Mesenchymal stem cell (in vitro differentiated cells and primary cell): ENCODE data around the gene EPM2A.
"Not testable (repeated sequence)": the region's sequence is repeated elsewhere in the genome, so short reads cannot be mapped to it uniquely, and the experiment has no call there.

ENCODE experiments used
- DNase-seq: peaks from one replicate; pipeline ENCODE4 v3.0.0-alpha.2; 2013
- H2AFZ ChIP-seq: one replicate; pipeline ENCODE4 v1.6.1; 2013; ENCODE audit warnings: low read depth, mild to moderate bottlenecking, control low read depth, inconsistent platforms, low read length, moderate library complexity
- H2AK5ac ChIP-seq: 2 replicates; pipeline ENCODE4 v1.6.1; 2013; ENCODE audit warnings: low read length, moderate library complexity, mild to moderate bottlenecking, inconsistent platforms; ENCODE audit not compliant: severe bottlenecking
- H2BK120ac ChIP-seq: one replicate; pipeline ENCODE4 v1.6.1; 2013; ENCODE audit warnings: low read depth, mild to moderate bottlenecking, inconsistent platforms, low read length, moderate library complexity
- H2BK12ac ChIP-seq, 2 experiments: one replicate each; pipeline ENCODE4 v1.6.1; 2013; ENCODE audit warnings: inconsistent platforms in 2 of 2, low read length in 2 of 2, mild to moderate bottlenecking in 2 of 2, moderate library complexity in 2 of 2, control low read depth in 1 of 2
- H2BK15ac ChIP-seq: one replicate; pipeline ENCODE4 v1.6.1; 2013; ENCODE audit warnings: mild to moderate bottlenecking, low read depth, inconsistent platforms; ENCODE audit not compliant: poor library complexity, severe bottlenecking
- H2BK5ac ChIP-seq: 2 replicates; pipeline ENCODE4 v1.6.1; 2013; ENCODE audit warnings: low read depth, mild to moderate bottlenecking, low read length, control low read depth, inconsistent platforms; ENCODE audit not compliant: poor library complexity, severe bottlenecking
- H3K14ac ChIP-seq, 2 experiments: one replicate each; pipeline ENCODE4 v1.6.1; 2013; ENCODE audit warnings: inconsistent platforms in 2 of 2, low read length in 2 of 2, control low read depth in 1 of 2, mild to moderate bottlenecking in 1 of 2, moderate library complexity in 1 of 2
- H3K18ac ChIP-seq, 2 experiments: one replicate each; pipeline ENCODE4 v1.6.1; 2013; ENCODE audit warnings: inconsistent platforms in 2 of 2, low read length in 2 of 2, control low read depth in 1 of 2, low read depth in 1 of 2, mild to moderate bottlenecking in 1 of 2
- H3K23ac ChIP-seq, 2 experiments: one replicate each; pipeline ENCODE4 v1.6.1; 2013; ENCODE audit warnings: inconsistent platforms in 2 of 2, low read length in 2 of 2, mild to moderate bottlenecking in 2 of 2, moderate library complexity in 2 of 2, control low read depth in 1 of 2
- H3K27ac ChIP-seq: 2 replicates; pipeline ENCODE4 v1.5.1; 2013; ENCODE audit warnings: mild to moderate bottlenecking, moderate library complexity, low read length, control low read depth, inconsistent platforms; ENCODE audit not compliant: poor library complexity, severe bottlenecking
- H3K27me3 ChIP-seq, 2 experiments: 2 replicates each; pipeline versions ENCODE4 v1.6.1 to v1.7.0; 2013; ENCODE audit warnings: low read length in 2 of 2, mild to moderate bottlenecking in 2 of 2, moderate library complexity in 2 of 2, control low read depth in 1 of 2, inconsistent platforms in 1 of 2; ENCODE audit not compliant: control insufficient read depth in 1 of 2, insufficient read depth in 1 of 2
- H3K36me3 ChIP-seq, 2 experiments: 2 replicates each; pipeline versions ENCODE4 v1.6.1 to v1.7.0; 2013; ENCODE audit warnings: low read length in 2 of 2, control low read depth in 1 of 2, inconsistent platforms in 1 of 2, low read depth in 1 of 2, mild to moderate bottlenecking in 1 of 2; ENCODE audit not compliant: insufficient read depth in 2 of 2, control insufficient read depth in 1 of 2
- H3K4ac ChIP-seq, 2 experiments: one replicate each; pipeline ENCODE4 v1.6.1; 2013; ENCODE audit warnings: inconsistent platforms in 2 of 2, low read length in 2 of 2, mild to moderate bottlenecking in 2 of 2, moderate library complexity in 2 of 2, control low read depth in 1 of 2, low read depth in 1 of 2
- H3K4me1 ChIP-seq: 2 replicates; pipeline ENCODE4 v1.6.1; 2013; ENCODE audit warnings: low read depth, low read length, control low read depth; ENCODE audit not compliant: control insufficient read depth, insufficient read depth
- H3K4me2 ChIP-seq: 2 replicates; pipeline ENCODE4 v1.6.1; 2013; ENCODE audit warnings: low read length, mild to moderate bottlenecking, inconsistent platforms; ENCODE audit not compliant: poor library complexity, severe bottlenecking
- H3K4me3 ChIP-seq, 2 experiments: 2 replicates each; pipeline versions ENCODE4 v1.5.1 to v1.7.0; 2013; ENCODE audit warnings: low read length in 2 of 2, mild to moderate bottlenecking in 2 of 2, control low read depth in 1 of 2, low read depth in 1 of 2; ENCODE audit not compliant: insufficient read depth in 1 of 2
- H3K79me1 ChIP-seq: replicated peaks from 2 replicates; pipeline ENCODE4 v1.6.1; 2013; ENCODE audit warnings: mild to moderate bottlenecking, control low read depth, low read length, inconsistent platforms; ENCODE audit not compliant: poor library complexity, severe bottlenecking
- H3K9ac ChIP-seq: 2 replicates; pipeline ENCODE4 v1.7.0; 2013; ENCODE audit warnings: mild to moderate bottlenecking, low read length, moderate library complexity
- H3K9me3 ChIP-seq: 2 replicates; pipeline ENCODE4 v1.7.0; 2013; ENCODE audit warnings: mild to moderate bottlenecking, low read length; ENCODE audit not compliant: control insufficient read depth
- H4K8ac ChIP-seq: one replicate; pipeline ENCODE4 v1.6.1; 2013; ENCODE audit warnings: inconsistent platforms, mild to moderate bottlenecking, low read length, moderate library complexity
- H4K91ac ChIP-seq: one replicate; pipeline ENCODE4 v1.6.1; 2013; ENCODE audit warnings: mild to moderate bottlenecking, low read length, inconsistent platforms
- WGBS: methylation state at CpG from one replicate; pipeline ENCODE4 v1.1.7; 2013; ENCODE audit warnings: mixed read lengths; 5-methylcytosine and 5-hydroxymethylcytosine counted together

Gene EPM2A

DNA sequence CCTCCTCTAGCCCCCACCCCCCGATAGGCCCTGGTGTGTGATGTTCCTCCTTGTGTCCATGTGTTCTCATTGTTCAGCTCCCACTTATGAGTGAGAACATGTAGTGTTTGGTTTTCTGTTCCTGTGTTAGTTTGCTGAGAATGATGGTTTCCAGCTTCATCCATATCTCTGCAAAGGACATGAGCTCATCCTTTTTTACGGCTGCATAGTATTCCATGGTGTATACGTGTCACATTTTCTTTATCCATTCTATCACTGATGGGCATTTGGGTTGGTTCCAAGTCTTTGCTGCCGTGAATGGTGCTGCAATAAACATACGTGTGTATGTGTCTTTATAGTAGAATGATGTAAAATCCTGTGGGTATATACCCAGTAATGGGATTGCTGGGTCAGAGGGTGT, 4.4 kb upstream of the EPM2A start:
- H3K14ac ChIP-seq, H3K4me2 ChIP-seq, H3K9ac ChIP-seq, H3K36me3 ChIP-seq, H3K27me3 ChIP-seq, H2BK5ac ChIP-seq, H3K4ac ChIP-seq, H2AFZ ChIP-seq, H2BK15ac ChIP-seq, H3K79me1 ChIP-seq, H2BK120ac ChIP-seq, H2BK12ac ChIP-seq, DNase-seq, H3K9me3 ChIP-seq, H2AK5ac ChIP-seq, H3K27ac ChIP-seq, H3K4me3 ChIP-seq, H3K23ac ChIP-seq, H3K18ac ChIP-seq, H4K8ac ChIP-seq, H3K4me1 ChIP-seq, H4K91ac ChIP-seq: not testable (repeated sequence)
- 89% methylated on average over 2 of the region's 5 CpGs for WGBS

DNA sequence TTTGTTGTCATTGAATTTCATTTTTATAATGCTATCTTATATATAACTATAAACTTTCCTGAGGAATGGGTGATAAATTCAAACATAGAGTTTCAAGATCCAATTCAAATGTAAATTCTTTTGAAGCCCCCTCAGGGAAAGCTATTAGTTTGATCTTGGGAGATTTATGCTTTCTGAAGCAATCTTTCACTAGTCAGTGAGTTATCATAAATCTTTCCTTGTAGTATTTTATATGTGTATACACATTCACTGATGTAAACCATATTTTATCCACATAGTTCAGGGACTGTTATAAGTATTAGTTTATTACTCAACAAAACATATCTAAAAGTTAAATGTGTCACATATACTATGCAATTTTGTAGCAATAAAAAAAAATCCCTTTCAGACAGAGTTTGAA, 2.9 kb upstream of the EPM2A start:
- no peak overlapping the region for H3K4me2 ChIP-seq
- no peak overlapping the region for H3K18ac ChIP-seq
- H2BK12ac ChIP-seq, result no peak overlapping the region
- peaks cover 1% of the 10 kb centered on the region for H3K4me1 ChIP-seq
- H2AK5ac ChIP-seq, result no peak overlapping the region
- H3K27ac ChIP-seq, result no peak overlapping the region
- no peak overlapping the region for H4K91ac ChIP-seq
- no peaks in the 10 kb centered on the region for H3K36me3 ChIP-seq
- no peak overlapping the region for H3K9ac ChIP-seq
- DNase-seq, result no peak
- H3K4me3 ChIP-seq, result no peak overlapping the region
- H3K27me3 ChIP-seq, result no peaks in the 10 kb centered on the region
- H3K4ac ChIP-seq, result no peak overlapping the region
- H4K8ac ChIP-seq, result no peak overlapping the region
- H3K9me3 ChIP-seq, result no peaks in the 10 kb centered on the region
- H2BK15ac ChIP-seq, result no peak overlapping the region
- H2BK5ac ChIP-seq, result no peak overlapping the region
- no peak overlapping the region for H3K14ac ChIP-seq
- no peak overlapping the region for H2BK120ac ChIP-seq
- H3K79me1 ChIP-seq, result no peaks in the 10 kb centered on the region
- no peak overlapping the region for H2AFZ ChIP-seq
- H3K23ac ChIP-seq, result no peak overlapping the region

- Histone ChIP-seq H3K9ac (peak overlapping the region; percentile 98), H3K36me3 (no peaks in the 10 kb centered on the region), H3K9me3 (no peaks in the 10 kb centered on the region), H3K79me1 (no peaks in the 10 kb centered on the region), H2BK5ac (no peak overlapping the region), H3K4ac (no peak overlapping the region), H2AFZ (no peak overlapping the region), H3K4me1 (peaks cover 1% of the 10 kb centered on the region), H3K27me3 (no peaks in the 10 kb centered on the region), H4K8ac (no peak overlapping the region), H2BK15ac (no peak overlapping the region), H3K4me3 (peak overlapping the region in 1 of 2 experiments; percentile 86), H3K4me2 (no peak overlapping the region), H3K27ac (no peak overlapping the region), H4K91ac (no peak overlapping the region), H3K14ac (no peak overlapping the region), H2AK5ac (no peak overlapping the region), H3K23ac (no peak overlapping the region), H2BK12ac (no peak overlapping the region), H3K18ac (no peak overlapping the region), H2BK120ac (no peak overlapping the region)
- peak; percentile 83 for DNase-seq
- WGBS, result 59% methylated on average over 6 of the region's 7 CpGs
Observed at GRCh38 chr6:145736661-145737144, 1.4 kb upstream of the EPM2A start.

GRCh38 chr6:145734486-145735355, 599 bp downstream of the EPM2A start:
- peak overlapping the region; percentile 95 for H2BK5ac ChIP-seq
- H3K9me3 ChIP-seq, result no peaks in the 10 kb centered on the region
- peaks cover 4% of the 10 kb centered on the region for H3K79me1 ChIP-seq
- H3K4me1 ChIP-seq, result peaks cover 1% of the 10 kb centered on the region
- H3K4me3 ChIP-seq, result peak overlapping the region; percentile 84 to 86
- H4K91ac ChIP-seq, result peak overlapping the region; percentile 15
- peak overlapping the region; percentile 77 for H4K8ac ChIP-seq
- peak overlapping the region; percentile 95 for H2BK120ac ChIP-seq
- H3K18ac ChIP-seq, result peak overlapping the region; percentile 88 to 97
- peak overlapping the region; percentile 98 for H3K4me2 ChIP-seq
- no peaks in the 10 kb centered on the region for H3K27me3 ChIP-seq
- H3K23ac ChIP-seq, result no peak overlapping the region
- H3K27ac ChIP-seq, result peak overlapping the region; percentile 75
- H3K4ac ChIP-seq, result peak overlapping the region in 1 of 2 experiments; percentile 13
- no peaks in the 10 kb centered on the region for H3K36me3 ChIP-seq
- peak overlapping the region; percentile 76 for H2AFZ ChIP-seq
- WGBS, result under 1% methylated on average over 52 of the region's 74 CpGs
- no peak overlapping the region for H2AK5ac ChIP-seq
- no peak overlapping the region for H3K14ac ChIP-seq
- no peak overlapping the region for H2BK12ac ChIP-seq
- peak overlapping the region; percentile 98 for H3K9ac ChIP-seq
- peak overlapping the region; percentile 100 for H2BK15ac ChIP-seq
- DNase-seq, result peak; percentile 90
